Fibroblast of lung (primary cell): Measurements from ENCODE around the gene UGP2.

Experiments used
- EZH2 ChIP-seq: IDR thresholded peaks from 2 replicates; pipeline ENCODE4 v1.5.1; 2012; ENCODE audit warnings: low read length, control low read depth, mild to moderate bottlenecking; ENCODE audit errors: missing control alignments
- TF ChIP-seq, protein P1 (sequence below), 2 donors: IDR thresholded peaks in 1 of 2; conservative IDR thresholded peaks in 1 of 2; 1 replicate in 1 of 2; 2 replicates in 1 of 2; pipeline ENCODE4 v1.5.1; 2011 to 2012; ENCODE audit warnings: low read length in 2 of 2, control low read depth in 1 of 2, inconsistent platforms in 1 of 2, low read depth in 1 of 2, mild to moderate bottlenecking in 1 of 2

DNA sequence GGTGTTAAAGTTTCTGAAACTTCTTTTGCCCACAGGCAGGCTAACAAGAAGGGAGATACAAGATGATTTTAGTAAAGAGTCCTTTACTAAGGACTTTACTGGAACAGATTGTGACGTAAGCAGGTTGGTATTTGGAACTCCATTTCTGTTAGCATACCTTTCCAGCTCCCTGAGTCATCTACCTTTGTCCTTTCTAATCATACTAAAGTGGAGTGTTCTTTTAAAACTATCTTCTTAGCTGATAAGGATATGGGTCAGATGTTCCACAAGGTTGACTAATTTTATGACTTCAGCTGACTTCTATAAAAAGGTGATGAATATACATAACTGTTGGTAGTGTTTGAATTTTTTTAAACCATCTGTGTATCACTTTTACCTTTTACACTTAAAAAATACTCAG lies 21.1 kb downstream of the UGP2 start:
- TF ChIP-seq, protein P1, sequence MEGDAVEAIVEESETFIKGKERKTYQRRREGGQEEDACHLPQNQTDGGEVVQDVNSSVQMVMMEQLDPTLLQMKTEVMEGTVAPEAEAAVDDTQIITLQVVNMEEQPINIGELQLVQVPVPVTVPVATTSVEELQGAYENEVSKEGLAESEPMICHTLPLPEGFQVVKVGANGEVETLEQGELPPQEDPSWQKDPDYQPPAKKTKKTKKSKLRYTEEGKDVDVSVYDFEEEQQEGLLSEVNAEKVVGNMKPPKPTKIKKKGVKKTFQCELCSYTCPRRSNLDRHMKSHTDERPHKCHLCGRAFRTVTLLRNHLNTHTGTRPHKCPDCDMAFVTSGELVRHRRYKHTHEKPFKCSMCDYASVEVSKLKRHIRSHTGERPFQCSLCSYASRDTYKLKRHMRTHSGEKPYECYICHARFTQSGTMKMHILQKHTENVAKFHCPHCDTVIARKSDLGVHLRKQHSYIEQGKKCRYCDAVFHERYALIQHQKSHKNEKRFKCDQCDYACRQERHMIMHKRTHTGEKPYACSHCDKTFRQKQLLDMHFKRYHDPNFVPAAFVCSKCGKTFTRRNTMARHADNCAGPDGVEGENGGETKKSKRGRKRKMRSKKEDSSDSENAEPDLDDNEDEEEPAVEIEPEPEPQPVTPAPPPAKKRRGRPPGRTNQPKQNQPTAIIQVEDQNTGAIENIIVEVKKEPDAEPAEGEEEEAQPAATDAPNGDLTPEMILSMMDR (conservative IDR thresholded peaks at IDR 0.05 in 1 of 2, IDR thresholded peaks at IDR 0.05 in 1 of 2; ENCODE audit: low read depth in 1 of 2, low read length in 2 of 2): no peak
- TF ChIP-seq EZH2: no peak
